Measurements from ENCODE around the gene CDH4.

CDH4 gene

DNA sequence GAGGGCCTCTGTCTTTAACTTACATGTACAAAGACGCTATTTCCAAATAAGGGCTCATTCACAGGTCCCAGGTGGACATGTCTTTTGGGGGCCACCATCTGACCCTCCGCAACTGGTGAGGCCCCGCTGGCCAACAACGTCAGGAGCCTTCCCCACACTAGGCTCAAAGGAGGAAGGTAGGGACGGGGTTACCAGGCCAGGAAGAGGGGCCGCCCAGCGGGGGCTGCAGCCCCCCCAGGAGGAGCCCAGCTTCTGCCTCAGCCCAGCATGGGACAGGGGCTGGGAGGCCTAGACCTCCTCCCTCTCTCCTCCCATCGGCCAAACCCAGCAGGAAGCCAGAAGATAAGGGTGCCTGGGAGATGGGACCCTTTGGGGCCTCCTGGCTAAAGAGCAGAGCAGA, 670.9 kb downstream of the CDH4 start:
- TF ChIP-seq, protein P1, sequence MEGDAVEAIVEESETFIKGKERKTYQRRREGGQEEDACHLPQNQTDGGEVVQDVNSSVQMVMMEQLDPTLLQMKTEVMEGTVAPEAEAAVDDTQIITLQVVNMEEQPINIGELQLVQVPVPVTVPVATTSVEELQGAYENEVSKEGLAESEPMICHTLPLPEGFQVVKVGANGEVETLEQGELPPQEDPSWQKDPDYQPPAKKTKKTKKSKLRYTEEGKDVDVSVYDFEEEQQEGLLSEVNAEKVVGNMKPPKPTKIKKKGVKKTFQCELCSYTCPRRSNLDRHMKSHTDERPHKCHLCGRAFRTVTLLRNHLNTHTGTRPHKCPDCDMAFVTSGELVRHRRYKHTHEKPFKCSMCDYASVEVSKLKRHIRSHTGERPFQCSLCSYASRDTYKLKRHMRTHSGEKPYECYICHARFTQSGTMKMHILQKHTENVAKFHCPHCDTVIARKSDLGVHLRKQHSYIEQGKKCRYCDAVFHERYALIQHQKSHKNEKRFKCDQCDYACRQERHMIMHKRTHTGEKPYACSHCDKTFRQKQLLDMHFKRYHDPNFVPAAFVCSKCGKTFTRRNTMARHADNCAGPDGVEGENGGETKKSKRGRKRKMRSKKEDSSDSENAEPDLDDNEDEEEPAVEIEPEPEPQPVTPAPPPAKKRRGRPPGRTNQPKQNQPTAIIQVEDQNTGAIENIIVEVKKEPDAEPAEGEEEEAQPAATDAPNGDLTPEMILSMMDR (IDR thresholded peaks at IDR 0.05; ENCODE audit: low read depth, low read length) = no peak
- H3K4me3 ChIP-seq (ENCODE audit: low read depth, low read length) = no peak overlapping the region

DNA sequence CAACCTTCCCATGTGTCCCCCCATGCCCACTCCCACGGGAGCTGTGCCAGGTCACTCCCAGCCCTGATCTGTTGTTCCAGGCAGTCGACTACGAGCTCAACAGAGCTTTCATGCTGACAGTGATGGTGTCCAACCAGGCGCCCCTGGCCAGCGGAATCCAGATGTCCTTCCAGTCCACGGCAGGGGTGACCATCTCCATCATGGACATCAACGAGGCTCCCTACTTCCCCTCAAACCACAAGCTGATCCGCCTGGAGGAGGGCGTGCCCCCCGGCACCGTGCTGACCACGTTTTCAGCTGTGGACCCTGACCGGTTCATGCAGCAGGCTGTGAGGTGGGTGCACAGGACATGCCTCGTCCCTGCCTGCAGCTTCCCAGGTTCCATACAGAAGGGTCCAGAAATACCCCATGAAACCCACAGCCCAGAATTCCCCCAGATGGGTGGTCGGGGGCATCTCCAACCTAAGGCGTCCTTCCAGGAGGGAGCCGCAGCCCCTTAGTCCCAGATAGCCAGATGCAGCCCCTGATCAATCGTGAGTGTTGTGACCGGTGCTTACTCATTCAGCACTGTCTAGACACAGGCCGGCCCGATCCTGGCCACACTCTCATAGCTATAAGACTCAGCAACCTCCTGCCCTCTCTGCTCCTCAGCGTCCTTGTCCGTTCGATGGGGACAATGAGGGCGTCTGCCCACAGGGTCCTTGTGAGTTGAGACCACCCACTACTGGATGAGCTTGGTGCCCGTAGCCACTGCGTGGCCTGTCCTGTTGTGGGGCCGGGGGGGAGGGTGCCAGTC, 671.5 kb downstream of the CDH4 start:
- TF ChIP-seq, protein P1 (IDR thresholded peaks at IDR 0.05; ENCODE audit: low read depth, low read length) = no peak
- H3K4me3 ChIP-seq (ENCODE audit: low read depth, low read length) = no peak overlapping the region

DNA sequence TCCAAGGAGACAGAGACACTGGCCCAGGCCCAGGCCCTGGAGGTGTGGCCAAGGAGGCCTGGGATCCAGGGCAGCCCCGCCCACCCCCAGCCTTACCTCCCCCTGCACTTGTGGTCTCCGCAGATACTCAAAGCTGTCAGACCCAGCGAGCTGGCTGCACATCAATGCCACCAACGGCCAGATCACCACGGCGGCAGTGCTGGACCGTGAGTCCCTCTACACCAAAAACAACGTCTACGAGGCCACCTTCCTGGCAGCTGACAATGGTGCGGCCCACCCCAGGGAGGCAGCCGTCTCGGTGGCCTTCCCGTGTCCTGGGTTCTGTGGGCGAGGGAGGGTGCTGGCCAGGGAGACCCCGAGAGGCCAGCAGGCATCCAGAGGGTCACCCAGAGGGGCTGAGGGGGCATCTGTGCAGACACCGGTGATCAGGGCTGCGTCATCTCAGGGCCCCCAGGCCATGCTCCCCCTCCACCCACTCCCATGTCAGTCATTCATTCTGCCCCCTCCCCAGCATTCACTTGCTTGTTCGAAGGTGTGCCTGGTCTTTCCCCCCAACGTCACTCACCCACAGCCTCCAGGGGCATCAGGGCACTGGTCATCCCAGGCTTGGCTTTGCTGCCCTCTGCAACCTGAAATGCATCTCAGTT, 672.3 kb downstream of the CDH4 start:
- TF ChIP-seq, protein P1 (IDR thresholded peaks at IDR 0.05; ENCODE audit: low read depth, low read length) = no peak
- H3K4me3 ChIP-seq (ENCODE audit: low read depth, low read length) = no peak overlapping the region

DNA sequence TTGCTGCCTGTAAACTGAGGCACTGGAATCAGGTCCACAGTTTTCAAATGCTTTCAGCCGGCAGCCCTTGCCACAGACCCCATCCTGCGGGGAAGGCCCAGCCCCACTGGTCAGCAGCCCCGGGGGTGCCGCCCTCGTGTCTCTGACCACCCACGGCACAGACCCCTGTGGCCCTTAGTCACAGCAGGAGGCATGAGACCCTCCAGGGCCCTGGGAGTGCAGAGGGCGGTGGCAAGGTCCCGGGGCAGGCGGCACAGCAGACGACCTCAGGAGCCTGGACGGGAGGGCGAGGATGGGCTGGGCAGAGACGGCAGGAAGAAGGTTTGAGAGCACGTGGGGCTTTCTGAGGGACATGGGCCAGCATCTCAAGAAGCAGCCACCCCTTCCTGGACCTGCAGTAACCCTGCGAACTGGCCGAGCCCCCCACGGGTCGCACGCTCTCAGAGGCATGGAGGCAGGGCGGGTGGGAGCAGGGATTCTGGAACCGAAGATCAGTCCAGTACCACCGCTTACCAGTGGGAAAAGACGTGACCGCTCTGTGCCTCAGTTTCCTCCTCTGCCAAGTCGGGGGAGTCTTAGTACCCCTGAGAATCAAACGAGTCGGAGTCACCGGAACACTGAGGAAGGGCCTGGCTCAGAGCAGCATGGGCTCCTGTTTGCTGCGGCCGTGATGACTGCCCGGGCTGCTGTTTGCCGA, 672.9 kb downstream of the CDH4 start:
- H3K4me3 ChIP-seq (ENCODE audit: low read depth, low read length) = no peak overlapping the region
- TF ChIP-seq, protein P1 (IDR thresholded peaks at IDR 0.05; ENCODE audit: low read depth, low read length) = no peak

DNA sequence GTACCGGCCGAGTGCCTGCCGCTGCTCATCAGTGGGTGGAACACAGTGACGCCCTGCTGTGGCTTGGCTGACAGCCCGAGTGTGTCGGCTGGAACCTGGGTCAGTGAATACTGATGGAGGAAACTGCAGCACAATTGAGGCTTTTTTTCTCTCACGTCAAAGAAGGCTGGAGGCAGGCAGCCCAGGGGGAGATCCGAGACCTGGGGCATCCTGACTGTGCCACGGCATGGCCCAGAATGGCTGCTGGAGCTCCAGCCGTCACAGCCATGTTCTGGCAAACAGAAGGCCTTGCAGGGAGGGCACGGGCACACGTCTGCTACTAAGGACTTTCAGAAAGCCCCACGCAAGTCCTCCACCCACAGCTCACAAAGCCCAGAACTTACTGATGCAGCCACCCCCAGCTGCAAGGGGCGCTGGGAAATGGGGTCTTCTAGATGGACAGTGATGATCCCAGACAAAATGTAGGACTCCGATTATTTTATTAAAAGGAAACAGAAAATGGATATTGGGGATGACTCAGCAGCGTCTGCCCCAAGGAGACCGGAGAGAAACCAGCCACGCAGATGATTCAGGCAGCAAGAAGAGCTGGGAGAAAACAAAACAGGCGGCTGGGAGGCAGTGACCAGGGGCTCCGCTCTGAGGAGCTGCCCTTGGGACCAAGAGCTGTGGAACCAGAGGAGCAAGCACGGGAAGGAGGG, 673.6 kb downstream of the CDH4 start:
- TF ChIP-seq, protein P1 (IDR thresholded peaks at IDR 0.05; ENCODE audit: low read depth, low read length) = no peak
- H3K4me3 ChIP-seq (ENCODE audit: low read depth, low read length) = no peak overlapping the region

DNA sequence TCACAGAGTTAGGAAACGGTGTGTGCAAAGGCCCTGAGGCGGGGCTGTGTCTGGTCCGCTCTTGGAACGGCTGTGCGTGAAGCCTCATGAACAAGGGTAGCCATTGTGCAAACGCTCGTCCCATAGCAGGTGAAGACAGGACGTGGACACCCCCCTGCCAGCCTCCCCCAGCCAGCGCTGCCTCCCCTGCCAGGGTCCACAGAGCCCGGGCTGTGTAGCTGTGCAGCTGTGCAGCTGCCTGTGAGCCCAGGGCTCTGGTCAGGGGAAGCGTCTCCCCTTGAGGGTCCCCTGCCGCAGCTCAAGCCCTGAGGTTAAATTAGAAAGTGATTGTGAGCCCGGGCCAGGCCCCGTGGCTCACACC, 674.2 kb downstream of the CDH4 start:
- TF ChIP-seq, protein P1 (IDR thresholded peaks at IDR 0.05; ENCODE audit: low read depth, low read length) = no peak
- no peak overlapping the region for H3K4me3 ChIP-seq (ENCODE audit: low read depth, low read length)
